HepG2 (cell line): ENCODE results near the gene MS4A6A. TPM values are rescaled to one million over a fixed set of nuclear protein-coding genes. Genes with fewer than 3 reads are reported as not detected.

ENCODE experiments used
- ATAC-seq: fragments of 200-7000 bp; cut with Tn5 transposase; 3 replicates; pipeline ENCODE4 v1.9.1; 2020; ENCODE audit warnings: mild to moderate bottlenecking, moderate library complexity
- BruUV-seq: library from RNA; stranded (reverse); fragments of 400-500 nt; replicated peaks from 2 replicates; lab custom pipeline; 2021; lab: Mats Ljungman, UMichigan
- CTCF ChIA-PET: fragments of 300-600 bp; formaldehyde crosslinking; extraction: SDS; loops from one replicate; lab custom pipeline; 2021; ENCODE audit warnings: low total read pairs, inconsistent platforms, low intra/inter-chr PET ratio; lab: Yijun Ruan, JAX
- POLR2A ChIA-PET: fragments of 350-600 bp; sonication (Branson Sonifier 250); formaldehyde crosslinking; loops from one replicate; lab custom pipeline; 2020; ENCODE audit warnings: antibody characterized with exemption, inconsistent platforms; lab: Yijun Ruan, JAX
- DNase-seq: peaks from one replicate; pipeline ENCODE4 v3.0.0-alpha.2; 2015; ENCODE audit warnings: low spot score
- FAIRE-seq: peaks from 3 replicates; lab custom pipeline; 2011; peaks lifted over from hg19 to GRCh38; lab: Jason Lieb, UNC
- H2AFZ ChIP-seq: one replicate; pipeline ENCODE4 v1.6.1; 2011; ENCODE audit warnings: low read length, inconsistent platforms
- H3K27ac ChIP-seq: fragments of 300-600 bp; 3 replicates; pipeline ENCODE4 v1.8.0; 2011; ENCODE audit warnings: mixed run types, mild to moderate bottlenecking, mixed read lengths, low read length, inconsistent platforms; ENCODE audit not compliant: insufficient read depth; ENCODE audit errors: extremely low read length
- H3K27me3 ChIP-seq, 2 experiments: fragments of 200-600 bp in 1 of 2; 2 replicates in 1 of 2; 3 replicates in 1 of 2; pipeline versions ENCODE4 v1.6.0 to v1.8.0; 2011; ENCODE audit warnings: low read length in 2 of 2, mild to moderate bottlenecking in 2 of 2, moderate library complexity in 2 of 2, inconsistent platforms in 1 of 2; ENCODE audit not compliant: insufficient read depth in 2 of 2, control insufficient read depth in 1 of 2
- H3K36me3 ChIP-seq, 2 experiments: fragments of 200-600 bp in 1 of 2; replicated peaks in 1 of 2; 2 replicates in 1 of 2; 3 replicates in 1 of 2; pipeline versions ENCODE4 v1.5.1 to v1.8.0; 2011; ENCODE audit warnings: low read length in 2 of 2, inconsistent platforms in 1 of 2; ENCODE audit not compliant: insufficient read depth in 2 of 2, control insufficient read depth in 1 of 2
- H3K4me1 ChIP-seq: 2 replicates; pipeline ENCODE4 v1.5.1; 2012; ENCODE audit warnings: low read length, inconsistent platforms; ENCODE audit not compliant: insufficient read depth
- H3K4me2 ChIP-seq: 2 replicates; pipeline ENCODE4 v1.6.0; 2011; ENCODE audit warnings: low read depth, low read length, inconsistent platforms
- H3K4me3 ChIP-seq, 3 experiments: fragments of 200-600 bp in 1 of 3; sonication (generic), shearing (Covaris generic) in 1 of 3; replicated peaks in 1 of 3; 2 replicates each; pipeline ENCODE4 v1.5.1; 2011 to 2016; ENCODE audit warnings: low read length in 3 of 3, inconsistent platforms in 2 of 3, low read depth in 2 of 3, mild to moderate bottlenecking in 2 of 3, control low read depth in 1 of 3, mixed read lengths in 1 of 3; ENCODE audit not compliant: insufficient read depth in 1 of 3
- H3K79me2 ChIP-seq: one replicate; pipeline ENCODE4 v1.6.1; 2011; ENCODE audit warnings: low read length, inconsistent platforms; ENCODE audit not compliant: insufficient read depth
- H3K9ac ChIP-seq: 2 replicates; pipeline ENCODE4 v1.6.0; 2011; ENCODE audit warnings: mild to moderate bottlenecking, low read depth, low read length, inconsistent platforms; ENCODE audit not compliant: insufficient read depth
- H3K9me3 ChIP-seq: 2 replicates; pipeline ENCODE4 v1.5.1; 2012; ENCODE audit warnings: mild to moderate bottlenecking, low read length
- H4K20me1 ChIP-seq: 2 replicates; pipeline ENCODE4 v1.6.0; 2011; ENCODE audit warnings: inconsistent platforms, mild to moderate bottlenecking, low read length, moderate library complexity; ENCODE audit not compliant: insufficient read depth
- KDM4B ChIP-seq: sonication (generic); formaldehyde crosslinking; IDR thresholded peaks from 2 replicates; pipeline ENCODE4 v1.4.0; 2020; ENCODE audit warnings: missing genetic modification reagents
- MXI1 ChIP-seq: IDR thresholded peaks from 3 replicates; pipeline ENCODE4 v1.6.1; 2012; ENCODE audit warnings: low read depth, low read length, inconsistent platforms, borderline replicate concordance
- RFXAP ChIP-seq: sonication (generic); formaldehyde crosslinking; IDR thresholded peaks from 2 replicates; pipeline ENCODE4 v1.4.0; 2020; ENCODE audit warnings: missing genetic modification reagents, borderline replicate concordance
- RORA ChIP-seq: sonication (generic); formaldehyde crosslinking; IDR thresholded peaks from 2 replicates; pipeline ENCODE4 v1.5.0; 2020; ENCODE audit warnings: mild to moderate bottlenecking, missing genetic modification reagents, moderate library complexity
- TBL1XR1 ChIP-seq: fragments of 150-350 bp; IDR thresholded peaks from 2 replicates; pipeline ENCODE4 v1.6.1; 2014; ENCODE audit warnings: borderline replicate concordance, low read length; ENCODE audit not compliant: partially characterized antibody
- TMF1 ChIP-seq: sonication (generic); formaldehyde crosslinking; IDR thresholded peaks from 2 replicates; pipeline ENCODE4 v1.8.1; 2022; ENCODE audit warnings: low read depth, missing genetic modification reagents
- ZBTB34 ChIP-seq: sonication (generic); formaldehyde crosslinking; IDR thresholded peaks from 2 replicates; pipeline ENCODE4 v1.8.0; 2022; ENCODE audit warnings: mild to moderate bottlenecking, missing genetic modification reagents
- ZC3H4 ChIP-seq: sonication (generic); formaldehyde crosslinking; IDR thresholded peaks from 2 replicates; pipeline ENCODE4 v1.4.0; 2020; ENCODE audit warnings: missing genetic modification reagents, borderline replicate concordance
- ZNF850 ChIP-seq: sonication (generic); formaldehyde crosslinking; conservative IDR thresholded peaks from 2 replicates; pipeline ENCODE4 v1.9.0; 2021; ENCODE audit warnings: mild to moderate bottlenecking, missing genetic modification reagents
- ZNF879 ChIP-seq: sonication (generic); formaldehyde crosslinking; IDR thresholded peaks from 2 replicates; pipeline ENCODE4 v1.8.1; 2023; ENCODE audit warnings: missing genetic modification reagents
- WGBS: methylation state at CpG from one replicate; pipeline ENCODE4 v1.1.6; 2017; ENCODE audit warnings: low lambda C conversion rate; 5-methylcytosine and 5-hydroxymethylcytosine counted together
- in situ Hi-C: cut with HindIII; loops from 2 replicates; pipeline ENCODE4 v1.10.0; 2017; ENCODE audit warnings: low pct_unique_long_range_greater_than_20kb; ENCODE audit not compliant: extremely low pct_ligation_motif_present
- intact Hi-C: fragments of 100-400 bp; cut with micrococcal nuclease; formaldehyde crosslinking; loops from one replicate; pipeline ENCODE4 v1.10.0; 2022; ENCODE audit not compliant: unreplicated experiment
- polyA plus RNA-seq, 8 experiments: library from polyadenylated mRNA; depleted of rRNA in 3 of 8; stranded (reverse) in 7 of 8; unstranded in 1 of 8; fragments of >200 nt; fragmentation: Illumina TruSeq in 4 of 8; extraction: Trizol in 4 of 8; gene quantifications; 2 replicates each; pipeline versions ENCODE4 v1.2.1 to v1.2.3, GENCODE V29; 2011 to 2016; ENCODE audit warnings: low read depth in 4 of 8, missing spikeins in 1 of 8, mixed read lengths in 1 of 8; ENCODE audit not compliant: insufficient read depth in 1 of 8
- total RNA-seq, 5 experiments: library from RNA; depleted of rRNA; stranded (reverse); fragments of >200 nt; fragmentation: Illumina TruSeq; extraction: Trizol; gene quantifications; 2 replicates each; pipeline ENCODE4 v1.2.3, GENCODE V29; 2016; ENCODE audit warnings: low read depth in 1 of 5
- TF ChIP-seq, protein P1 (sequence below): sonication (generic); formaldehyde crosslinking; IDR thresholded peaks from 2 replicates; pipeline ENCODE4 v1.4.0; 2020; ENCODE audit warnings: missing genetic modification reagents

Gene MS4A6A
- total and polyA plus RNA-seq, 2 of the 13 experiments (the other 11 are each of a cell fraction or from before 2014, with no cell fraction given): not detected

DNA sequence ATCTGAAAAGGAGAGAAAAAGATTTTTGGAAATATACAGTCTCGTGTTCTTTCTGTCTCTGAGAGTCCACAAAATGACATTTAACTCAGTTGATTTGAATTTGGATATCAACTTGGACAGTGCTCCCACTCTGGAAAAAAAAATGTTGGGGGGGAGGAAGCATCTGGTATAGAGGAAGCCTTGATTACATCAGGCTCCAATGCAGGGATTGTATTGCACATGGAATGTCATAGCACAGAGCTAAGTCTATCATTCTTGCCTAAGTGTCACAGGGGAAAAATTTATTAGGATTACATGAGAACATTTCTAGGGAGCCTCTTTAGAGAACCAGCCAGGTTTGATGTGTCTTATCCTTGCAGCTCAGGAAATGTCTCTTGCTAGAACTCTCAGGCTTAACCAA is 23.0 kb downstream of the MS4A6A start:
- TF ChIP-seq, protein P1, sequence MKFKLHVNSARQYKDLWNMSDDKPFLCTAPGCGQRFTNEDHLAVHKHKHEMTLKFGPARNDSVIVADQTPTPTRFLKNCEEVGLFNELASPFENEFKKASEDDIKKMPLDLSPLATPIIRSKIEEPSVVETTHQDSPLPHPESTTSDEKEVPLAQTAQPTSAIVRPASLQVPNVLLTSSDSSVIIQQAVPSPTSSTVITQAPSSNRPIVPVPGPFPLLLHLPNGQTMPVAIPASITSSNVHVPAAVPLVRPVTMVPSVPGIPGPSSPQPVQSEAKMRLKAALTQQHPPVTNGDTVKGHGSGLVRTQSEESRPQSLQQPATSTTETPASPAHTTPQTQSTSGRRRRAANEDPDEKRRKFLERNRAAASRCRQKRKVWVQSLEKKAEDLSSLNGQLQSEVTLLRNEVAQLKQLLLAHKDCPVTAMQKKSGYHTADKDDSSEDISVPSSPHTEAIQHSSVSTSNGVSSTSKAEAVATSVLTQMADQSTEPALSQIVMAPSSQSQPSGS (CRISPR knock-in tag): no peak
- TF ChIP-seq ZNF879 (CRISPR knock-in tag): no peak
- TF ChIP-seq ZNF850 (CRISPR knock-in tag): no peak
- TF ChIP-seq ZC3H4: no peak
- TF ChIP-seq TBL1XR1: no peak
- TF ChIP-seq RORA (CRISPR knock-in tag): no peak
- no peak for TF ChIP-seq ZBTB34 (CRISPR knock-in tag)
- TF ChIP-seq MXI1: no peak
- TF ChIP-seq TMF1 (CRISPR knock-in tag): no peak
- no peak for TF ChIP-seq RFXAP (CRISPR knock-in tag)
- no peak for TF ChIP-seq KDM4B (CRISPR knock-in tag)
- POLR2A ChIA-PET: no interaction called here
- no peak overlapping the region for H3K9ac ChIP-seq

More for the DNA sequence above, 23.0 kb downstream of the MS4A6A start:
- H3K79me2 ChIP-seq: no peaks in the 10 kb centered on the region
- no peaks in the 10 kb centered on the region for H3K9me3 ChIP-seq
- H3K4me1 ChIP-seq: no peaks in the 10 kb centered on the region
- ATAC-seq (no peak), FAIRE-seq (no peak), DNase-seq (no peak)
- no peak overlapping the region for H3K4me3 ChIP-seq
- in situ Hi-C loops (no loop called here), intact Hi-C loops (no loop called here)
- H3K4me2 ChIP-seq: no peak overlapping the region
- no TSS peak for BruUV-seq
- no peaks in the 10 kb centered on the region; a peak in 1 of 5 replicates for H3K27me3 ChIP-seq
- 4% methylated on average over 1 of the region's 1 CpG for WGBS
- H2AFZ ChIP-seq: no peak overlapping the region
- H3K27ac ChIP-seq: no peak overlapping the region
- CTCF ChIA-PET: no interaction called here
- H4K20me1 ChIP-seq: no peaks in the 10 kb centered on the region
- H3K36me3 ChIP-seq: no peaks in the 10 kb centered on the region
